HCT116 (cell line): ENCODE results near the gene MOB3C. TPM values are rescaled to one million over a fixed set of nuclear protein-coding genes. Genes with fewer than 3 reads are reported as not detected.

ENCODE experiments used
- ATAC-seq: fragments of 200-7000 bp; cut with Tn5 transposase; 2 replicates; pipeline ENCODE4 v1.9.1; 2020; ENCODE audit warnings: mild to moderate bottlenecking, moderate library complexity
- BruUV-seq: library from RNA; stranded (reverse); fragments of 400-500 nt; replicated peaks from 2 replicates; lab custom pipeline; 2021; lab: Mats Ljungman, UMichigan
- CTCF ChIA-PET: fragments of 300-600 bp; sonication (Branson Sonifier 250); formaldehyde crosslinking; loops from one replicate; lab custom pipeline; 2021; ENCODE audit warnings: antibody characterized with exemption; lab: Charles Lee
- POLR2A ChIA-PET: fragments of 300-600, 350-600 bp; sonication (Branson Sonifier 250); formaldehyde crosslinking; loops from one replicate; lab custom pipeline; 2021; ENCODE audit warnings: antibody characterized with exemption; lab: Charles Lee
- RAD21 ChIA-PET, 2 experiments: fragments of 300-600 bp; sonication (Branson Sonifier 250); formaldehyde crosslinking; loops; one replicate each; lab custom pipeline; 2023; ENCODE audit warnings: low total read pairs in 2 of 2; ENCODE audit not compliant: uncharacterized antibody in 2 of 2, unreplicated experiment in 2 of 2, low non-redundant PET in 1 of 2; lab: Charles Lee
- DNase-seq: peaks from one replicate; pipeline ENCODE4 v3.0.0-alpha.2; 2010; ENCODE audit warnings: low read depth, low spot score
- H2AFZ ChIP-seq: fragments of 200-600 bp; shearing (Covaris generic), sonication (generic); 2 replicates; pipeline ENCODE4 v1.6.1; 2017; ENCODE audit warnings: low read depth, mixed run types, mixed read lengths, antibody characterized with exemption, low read length; ENCODE audit not compliant: poor library complexity, severe bottlenecking
- H3K27ac ChIP-seq: 2 replicates; pipeline ENCODE4 v1.5.1; 2012; ENCODE audit warnings: low read depth, low read length
- H3K27me3 ChIP-seq: fragments of 200-600 bp; sonication (generic); 2 replicates; pipeline ENCODE4 v1.6.1; 2016; ENCODE audit warnings: mixed run types, low read length, mixed read lengths; ENCODE audit not compliant: insufficient read depth
- H3K36me3 ChIP-seq, 2 experiments: fragments of 200-500 bp in 1 of 2; fragments of 200-600 bp in 1 of 2; sonication (Bioruptor generic) in 1 of 2; sonication (generic) in 1 of 2; 2 replicates each; pipeline versions ENCODE4 v1.5.1 to v1.6.1; 2014 to 2016; ENCODE audit warnings: low read length in 2 of 2, inconsistent platforms in 1 of 2, mixed read lengths in 1 of 2, mixed run types in 1 of 2; ENCODE audit not compliant: insufficient read depth in 2 of 2, control insufficient read depth in 1 of 2
- H3K4me1 ChIP-seq, 2 experiments: fragments of 200-600 bp in 1 of 2; sonication (generic) in 1 of 2; 2 replicates each; pipeline versions ENCODE4 v1.5.1 to v1.6.1; 2012 to 2017; ENCODE audit warnings: low read length in 2 of 2, inconsistent platforms in 1 of 2, mild to moderate bottlenecking in 1 of 2, mixed read lengths in 1 of 2, mixed run types in 1 of 2, moderate library complexity in 1 of 2; ENCODE audit not compliant: insufficient read depth in 2 of 2, control insufficient read depth in 1 of 2
- H3K4me2 ChIP-seq: fragments of 200-600 bp; sonication (generic); 2 replicates; pipeline ENCODE4 v1.6.1; 2017; ENCODE audit warnings: mixed run types, low read length, mixed read lengths
- H3K4me3 ChIP-seq, 2 experiments: fragments of 200-600 bp in 1 of 2; sonication (generic) in 1 of 2; replicated peaks in 1 of 2; 2 replicates each; pipeline ENCODE4 v1.5.1; 2011 to 2016; ENCODE audit warnings: low read length in 2 of 2, control low read depth in 1 of 2, low read depth in 1 of 2, mild to moderate bottlenecking in 1 of 2, mixed read lengths in 1 of 2, mixed run types in 1 of 2
- H3K79me2 ChIP-seq: fragments of 200-600 bp; sonication (generic); 2 replicates; pipeline ENCODE4 v1.6.1; 2017; ENCODE audit warnings: mild to moderate bottlenecking, mixed run types, low read length, moderate library complexity, mixed read lengths; ENCODE audit not compliant: insufficient read depth
- H3K9ac ChIP-seq: fragments of 200-600 bp; sonication (generic); 2 replicates; pipeline ENCODE4 v1.6.1; 2016; ENCODE audit warnings: low read length, mixed read lengths
- H3K9me2 ChIP-seq: fragments of 200-600 bp; sonication (generic), shearing (Covaris generic); 2 replicates; pipeline ENCODE4 v1.6.1; 2017; ENCODE audit warnings: mixed run types, mild to moderate bottlenecking, moderate library complexity; ENCODE audit not compliant: insufficient read depth
- H3K9me3 ChIP-seq, 2 experiments: fragments of 200-500 bp in 1 of 2; fragments of 200-600 bp in 1 of 2; sonication (Bioruptor generic) in 1 of 2; sonication (generic) in 1 of 2; 2 replicates each; pipeline ENCODE4 v1.6.1; 2014 to 2017; ENCODE audit warnings: low read length in 2 of 2, mixed read lengths in 2 of 2, inconsistent platforms in 1 of 2, low read depth in 1 of 2, mild to moderate bottlenecking in 1 of 2, mixed run types in 1 of 2, moderate library complexity in 1 of 2; ENCODE audit not compliant: control insufficient read depth in 1 of 2, insufficient read depth in 1 of 2
- H4K20me1 ChIP-seq: fragments of 200-600 bp; sonication (generic), shearing (Covaris generic); 2 replicates; pipeline ENCODE4 v1.6.1; 2017; ENCODE audit warnings: mixed run types, mild to moderate bottlenecking, moderate library complexity; ENCODE audit not compliant: insufficient read depth
- EGR1 ChIP-seq: IDR thresholded peaks from 2 replicates; pipeline ENCODE4 v1.6.1; 2012; ENCODE audit warnings: low read depth
- ELF1 ChIP-seq: IDR thresholded peaks from 2 replicates; pipeline ENCODE4 v1.6.1; 2012; ENCODE audit warnings: low read depth, borderline replicate concordance
- EZH2phosphoT487 ChIP-seq: fragments of 200-600 bp; IDR thresholded peaks from 2 replicates; pipeline ENCODE4 v1.6.1; 2018; ENCODE audit warnings: antibody characterized with exemption, borderline replicate concordance
- SIN3A ChIP-seq: IDR thresholded peaks from 2 replicates; pipeline ENCODE4 v1.6.1; 2012; ENCODE audit warnings: low read depth
- TCF7L2 ChIP-seq: IDR thresholded peaks from 2 replicates; pipeline ENCODE4 v1.7.0; 2011; ENCODE audit warnings: borderline replicate concordance, inconsistent platforms; ENCODE audit not compliant: insufficient read depth, insufficient read length; ENCODE audit errors: extremely low read depth
- YY1 ChIP-seq: IDR thresholded peaks from 2 replicates; pipeline ENCODE4 v1.6.1; 2011; ENCODE audit warnings: low read length, low read depth, moderate library complexity, mild to moderate bottlenecking; ENCODE audit not compliant: insufficient replicate concordance; ENCODE audit errors: extremely low read depth
- ZFX ChIP-seq: fragments of 450-650 bp; IDR thresholded peaks from 2 replicates; pipeline ENCODE4 v1.6.1; 2017
- intact Hi-C: fragments of 100-400 bp; cut with micrococcal nuclease; formaldehyde crosslinking; loops from 2 replicates; pipeline ENCODE4 v1.10.0; 2022
- total RNA-seq: library from RNA; stranded (reverse); gene quantifications from one replicate; pipeline ENCODE4 v1.2.1, GENCODE V29; 2021; ENCODE audit not compliant: unreplicated experiment
- TF ChIP-seq, protein P1 (sequence below): IDR thresholded peaks from 2 replicates; pipeline ENCODE4 v1.6.1; 2011; ENCODE audit warnings: mild to moderate bottlenecking, low read length, moderate library complexity; ENCODE audit not compliant: insufficient replicate concordance; ENCODE audit errors: extremely low read depth

The MOB3C gene
- total RNA-seq, 1 experiment from 2014 or later = 5.5 TPM

DNA sequence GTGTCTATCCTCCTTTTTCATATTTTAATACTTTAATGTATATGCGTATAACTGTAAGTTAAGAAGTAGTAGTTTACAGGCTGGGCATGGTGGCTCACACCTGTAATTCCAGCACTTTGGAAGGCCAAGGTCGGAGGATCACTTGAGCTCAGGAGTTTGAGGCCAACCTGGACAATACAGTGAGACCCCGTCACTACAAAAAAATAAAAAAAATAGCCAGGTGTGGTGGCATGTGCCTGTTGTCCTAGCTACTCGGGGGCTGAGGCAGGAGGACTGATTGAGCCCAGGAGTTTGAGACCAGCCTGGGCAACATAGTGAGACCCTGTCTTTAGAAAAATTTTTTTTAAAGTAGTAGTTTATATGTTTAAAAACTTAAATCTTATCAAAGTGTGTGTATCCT lies 29.2 kb upstream of the MOB3C start:
- Histone ChIP-seq H3K27me3 (no peaks in the 10 kb centered on the region), H3K4me2 (no peak overlapping the region), H3K9ac (no peak overlapping the region), H3K4me1 (peaks cover 0 to 6% of the 10 kb centered on the region in 2 experiments; a peak in 2 of 4 replicates), H4K20me1 (no peaks in the 10 kb centered on the region), H3K79me2 (no peaks in the 10 kb centered on the region), H3K36me3 (peaks cover 3 to 22% of the 10 kb centered on the region in 2 experiments; a peak in 1 of 4 replicates), H3K9me2 (no peaks in the 10 kb centered on the region), H3K9me3 (no peaks in the 10 kb centered on the region), H3K4me3 (no peak overlapping the region), H3K27ac (no peak overlapping the region), H2AFZ (no peak overlapping the region)
- intact Hi-C loops = no loop called here
- TF ChIP-seq EGR1 = no peak
- TF ChIP-seq TCF7L2 = no peak
- no peak for TF ChIP-seq YY1
- TF ChIP-seq ELF1 = no peak
- no peak for TF ChIP-seq ZFX
- no peak for TF ChIP-seq SIN3A
- TF ChIP-seq, protein P1, sequence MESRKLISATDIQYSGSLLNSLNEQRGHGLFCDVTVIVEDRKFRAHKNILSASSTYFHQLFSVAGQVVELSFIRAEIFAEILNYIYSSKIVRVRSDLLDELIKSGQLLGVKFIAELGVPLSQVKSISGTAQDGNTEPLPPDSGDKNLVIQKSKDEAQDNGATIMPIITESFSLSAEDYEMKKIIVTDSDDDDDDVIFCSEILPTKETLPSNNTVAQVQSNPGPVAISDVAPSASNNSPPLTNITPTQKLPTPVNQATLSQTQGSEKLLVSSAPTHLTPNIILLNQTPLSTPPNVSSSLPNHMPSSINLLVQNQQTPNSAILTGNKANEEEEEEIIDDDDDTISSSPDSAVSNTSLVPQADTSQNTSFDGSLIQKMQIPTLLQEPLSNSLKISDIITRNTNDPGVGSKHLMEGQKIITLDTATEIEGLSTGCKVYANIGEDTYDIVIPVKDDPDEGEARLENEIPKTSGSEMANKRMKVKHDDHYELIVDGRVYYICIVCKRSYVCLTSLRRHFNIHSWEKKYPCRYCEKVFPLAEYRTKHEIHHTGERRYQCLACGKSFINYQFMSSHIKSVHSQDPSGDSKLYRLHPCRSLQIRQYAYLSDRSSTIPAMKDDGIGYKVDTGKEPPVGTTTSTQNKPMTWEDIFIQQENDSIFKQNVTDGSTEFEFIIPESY = no peak
- no peak for TF ChIP-seq EZH2phosphoT487
- ChIA-PET POLR2A (no interaction called here), CTCF (no interaction called here), RAD21 (no interaction called here)
- ATAC-seq = no peak
- DNase-seq = no peak
- no TSS peak for BruUV-seq
